ENCODE data around the gene NPHP4. TPM values are rescaled to one million over a fixed set of nuclear protein-coding genes. Genes with fewer than 3 reads are reported as not detected.

The NPHP4 gene
- polyA plus RNA-seq, 1 of the 3 experiments (the other 2 are of a cell fraction): 7.0 TPM

GRCh38 chr1:6010554-6010953, 18.3 kb upstream of the NPHP4 start:
- no peaks in the 10 kb centered on the region for H3K79me2 ChIP-seq (ENCODE audit: insufficient read depth)
- H3F3A ChIP-seq (replicated peaks; ENCODE audit: insufficient read depth): no peaks in the 10 kb centered on the region
- CTCF ChIA-PET: interaction anchor here (0.8 to 1.8 kb wide), 4 partner anchors 9 to 89 kb away, joined by 3 to 6 read pairs (median 4); no protein-coding TSS in a partner anchor
- TF ChIP-seq FOSL2 (IDR thresholded peaks at IDR 0.05; ENCODE audit: borderline replicate concordance, low read depth) (no peak), IRF3 (IDR thresholded peaks at IDR 0.05; ENCODE audit: low read depth, low read length) (no peak), RAD21 (IDR thresholded peaks at IDR 0.05; ENCODE audit: low read length) (no peak), ZBTB33 (IDR thresholded peaks at IDR 0.05; ENCODE audit: borderline replicate concordance, low read depth) (no peak), FOXJ3 (CRISPR knock-in tag; IDR thresholded peaks at IDR 0.05) (no peak), RCOR1 (IDR thresholded peaks at IDR 0.05; ENCODE audit: low read length) (no peak), CTCF (IDR thresholded peaks at IDR 0.05) (no peak), RFX5 (IDR thresholded peaks at IDR 0.05; ENCODE audit: low read length) (no peak), MXI1 (IDR thresholded peaks at IDR 0.05; ENCODE audit: low read depth, low read length) (no peak), USF1 (IDR thresholded peaks at IDR 0.05; ENCODE audit: borderline replicate concordance, low read depth) (no peak), MEF2A (IDR thresholded peaks at IDR 0.05; ENCODE audit: borderline replicate concordance, low read depth) (no peak), NRF1 (IDR thresholded peaks at IDR 0.05; ENCODE audit: low read depth, low read length) (no peak), POLR2AphosphoS5 (IDR thresholded peaks at IDR 0.05; ENCODE audit: low read depth, low read length) (no peak), GATA2 (CRISPR knock-in tag; IDR thresholded peaks at IDR 0.05) (no peak), CHD2 (IDR thresholded peaks at IDR 0.05; ENCODE audit: low read length, partially characterized antibody) (no peak), TEAD4 (IDR thresholded peaks at IDR 0.05; ENCODE audit: borderline replicate concordance, insufficient read depth) (no peak), NFIC (IDR thresholded peaks at IDR 0.05; ENCODE audit: borderline replicate concordance) (no peak), SMC3 (IDR thresholded peaks at IDR 0.05; ENCODE audit: low read depth, low read length) (no peak)
- H3K36me3 ChIP-seq (replicated peaks in 1 of 2; ENCODE audit: control insufficient read depth in 1 of 2, insufficient read depth in 2 of 2, low read length in 1 of 2): no peaks in the 10 kb centered on the region
- H3K9me2 ChIP-seq: no peaks in the 10 kb centered on the region
- POLR2A ChIA-PET: no interaction called here
- H3K4me3 ChIP-seq (ENCODE audit: low read depth in 2 of 2, low read length in 1 of 2): no peak overlapping the region
- no peak overlapping the region for H3K27ac ChIP-seq (ENCODE audit: low read depth in 2 of 2, low read length in 1 of 2)
- H3K9me3 ChIP-seq: no peaks in the 10 kb centered on the region
- H4K20me1 ChIP-seq (ENCODE audit: insufficient read depth): no peaks in the 10 kb centered on the region
- no peak overlapping the region for H3K9ac ChIP-seq
- no peaks in the 10 kb centered on the region for H3K4me1 ChIP-seq (ENCODE audit: control insufficient read depth in 1 of 2, insufficient read depth in 2 of 2, low read depth in 1 of 2, low read length in 1 of 2)
- H2AFZ ChIP-seq (ENCODE audit: low read depth): no peak overlapping the region
- no peak for DNase-seq
- 88% methylated on average over 8 of the region's 10 CpGs for WGBS (ENCODE audit: low lambda C conversion rate)
- H3K27me3 ChIP-seq (ENCODE audit: insufficient read depth): no peaks in the 10 kb centered on the region
- H3K4me2 ChIP-seq: no peak overlapping the region
